ENCODE measurements around the gene IL17C.

The IL17C gene

GRCh38 chr16:88649924-88650748, 11.8 kb downstream of the IL17C start:
- Histone ChIP-seq H3K4me1 (peaks cover 6% of the 10 kb centered on the region), H3K9me3 (no peaks in the 10 kb centered on the region), H3K4me3 (peak overlapping the region; percentile 86), H3K27me3 (ENCODE audit: low read depth) (no peaks in the 10 kb centered on the region), H3K36me3 (replicated peaks) (peaks cover 22% of the 10 kb centered on the region)
- in situ Hi-C loops (cut with MboI; ENCODE audit: low sequenced_read_pairs), result no loop called here
- DNase-seq (ENCODE audit: low spot score in 2 of 2), result peak in 1 of 2 experiments; percentile 66

- peaks cover 26% of the 10 kb centered on the region for H3K36me3 ChIP-seq (replicated peaks)
- in situ Hi-C loops (cut with MboI; ENCODE audit: low sequenced_read_pairs), result no loop called here
Measured at GRCh38 chr16:88650749-88651275, 12.4 kb downstream of the IL17C start, which contains the start of gene CYBA. Gene CYBA, minus strand, starts transcription at chr16:88651053. Its CDS starts 40 bp downstream, at chr16:88651013.

DNA sequence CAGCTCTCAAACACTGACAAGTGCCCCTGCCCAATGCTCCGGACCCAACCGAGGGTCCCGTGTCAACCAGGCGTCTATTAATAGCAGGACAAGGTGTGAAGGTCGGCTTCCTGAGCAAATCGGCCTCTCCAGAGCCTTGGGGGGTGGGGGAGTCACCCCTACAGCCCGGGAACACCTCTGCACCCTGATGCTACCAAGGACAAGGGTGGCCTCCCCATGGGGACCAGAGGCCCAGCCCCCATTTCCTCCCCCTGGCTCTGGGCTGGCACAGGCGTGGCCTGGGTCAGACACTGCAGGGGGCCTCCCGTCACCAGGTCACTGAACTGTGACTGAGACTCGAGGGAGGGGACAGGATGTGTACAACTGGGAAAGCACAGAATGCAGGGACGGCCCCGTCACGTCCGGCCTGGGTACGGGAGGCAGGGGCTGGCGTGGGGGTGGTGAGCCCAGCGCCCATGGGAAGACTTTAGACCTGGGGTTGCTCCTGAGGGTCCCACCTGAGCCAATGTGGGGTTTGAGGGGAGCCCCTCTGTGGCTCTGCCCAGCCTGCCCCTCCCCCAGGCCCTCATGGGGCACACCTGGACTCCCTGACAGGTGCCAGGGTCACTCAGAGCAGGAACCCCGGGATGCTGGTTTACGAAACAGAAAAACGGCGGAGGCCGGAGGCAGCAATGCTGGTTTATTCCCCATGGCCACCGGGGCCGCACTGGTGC, 13.1 kb downstream of the IL17C start:
- in situ Hi-C loops (cut with MboI; ENCODE audit: low sequenced_read_pairs), result no loop called here
- Histone ChIP-seq H3K9me3 (no peaks in the 10 kb centered on the region), H3K27me3 (ENCODE audit: low read depth) (no peaks in the 10 kb centered on the region), H3K4me3 (peak overlapping the region; percentile 86), H3K36me3 (replicated peaks) (peaks cover 26% of the 10 kb centered on the region), H3K4me1 (peaks cover 6% of the 10 kb centered on the region)
- no peak for DNase-seq (ENCODE audit: low spot score in 2 of 2)

More at GRCh38 chr16:88650749-88651275, 12.4 kb downstream of the IL17C start, which contains the start of gene CYBA:
- Histone ChIP-seq H3K4me1 (peaks cover 6% of the 10 kb centered on the region), H3K9me3 (no peaks in the 10 kb centered on the region), H3K4me3 (peak within 1 kb of the TSS; percentile 86), H3K27me3 (ENCODE audit: low read depth) (no peaks in the 10 kb centered on the region)
- peak; percentile 67 to 87 for DNase-seq (ENCODE audit: low spot score in 2 of 2)

DNA sequence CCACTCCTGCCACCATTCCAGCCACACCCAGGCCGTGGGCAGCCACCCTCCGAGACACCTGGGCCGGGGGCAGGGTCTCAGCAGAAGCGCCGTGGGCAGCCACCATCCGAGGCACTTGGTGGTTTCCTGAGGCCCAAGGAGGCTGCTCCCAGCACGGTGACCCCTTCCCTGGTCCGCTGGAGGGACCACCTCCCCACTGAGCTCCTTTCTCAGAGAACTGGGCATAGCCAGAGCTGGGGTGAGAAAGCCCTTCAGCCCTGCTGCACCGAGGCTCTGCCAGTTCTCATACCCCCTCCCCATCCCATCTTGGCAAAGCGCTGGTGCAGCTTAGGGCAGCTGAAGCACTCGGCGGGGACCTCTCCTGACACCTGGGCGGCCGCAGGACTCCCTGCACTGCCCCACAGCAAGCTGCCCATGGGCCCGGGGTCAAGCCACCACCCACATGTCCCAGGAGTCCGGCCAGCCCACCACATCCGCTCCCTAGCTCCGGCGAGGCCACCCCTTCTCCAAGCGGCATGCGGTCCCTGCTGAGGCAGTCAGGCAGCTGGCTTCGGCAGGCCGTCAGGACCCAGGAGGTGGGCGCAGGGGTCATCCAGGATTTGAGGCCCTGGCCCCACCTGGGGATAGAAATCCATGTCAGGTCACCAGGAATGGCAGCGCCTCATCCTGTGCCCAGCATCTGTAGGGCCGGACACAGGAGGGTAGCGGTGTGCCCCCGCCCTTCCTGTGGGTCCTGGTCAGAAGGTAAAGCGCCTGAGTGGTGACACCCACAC, 13.8 kb downstream of the IL17C start:
- H3K4me3 ChIP-seq, result no peak overlapping the region
- H3K4me1 ChIP-seq, result peaks cover 6% of the 10 kb centered on the region
- no peaks in the 10 kb centered on the region for H3K9me3 ChIP-seq
- peaks cover 26% of the 10 kb centered on the region for H3K36me3 ChIP-seq (replicated peaks)
- in situ Hi-C loops (cut with MboI; ENCODE audit: low sequenced_read_pairs), result no loop called here
- no peaks in the 10 kb centered on the region for H3K27me3 ChIP-seq (ENCODE audit: low read depth)
- no peak for DNase-seq (ENCODE audit: low spot score in 2 of 2)

- H3K36me3 ChIP-seq (replicated peaks), result peaks cover 26% of the 10 kb centered on the region
Measured at GRCh38 chr16:88652762-88653063, 14.3 kb downstream of the IL17C start.

GRCh38 chr16:88653101-88653500, 14.7 kb downstream of the IL17C start:
- H3K27me3 ChIP-seq (ENCODE audit: low read depth), result no peaks in the 10 kb centered on the region
- in situ Hi-C loops (cut with MboI; ENCODE audit: low sequenced_read_pairs), result no loop called here
- peaks cover 29% of the 10 kb centered on the region for H3K36me3 ChIP-seq (replicated peaks)
- H3K4me1 ChIP-seq, result peaks cover 6% of the 10 kb centered on the region
- H3K9me3 ChIP-seq, result no peaks in the 10 kb centered on the region
- DNase-seq (ENCODE audit: low spot score in 2 of 2), result no peak
- H3K4me3 ChIP-seq, result no peak overlapping the region

More at GRCh38 chr16:88652762-88653063, 14.3 kb downstream of the IL17C start:
- in situ Hi-C loops (cut with MboI; ENCODE audit: low sequenced_read_pairs), result no loop called here
- Histone ChIP-seq H3K4me3 (no peak overlapping the region), H3K4me1 (peaks cover 6% of the 10 kb centered on the region), H3K9me3 (no peaks in the 10 kb centered on the region), H3K27me3 (ENCODE audit: low read depth) (no peaks in the 10 kb centered on the region)
- no peak for DNase-seq (ENCODE audit: low spot score in 2 of 2)

- Histone ChIP-seq H3K27me3 (ENCODE audit: low read depth) (no peaks in the 10 kb centered on the region), H3K36me3 (replicated peaks) (peaks cover 31% of the 10 kb centered on the region), H3K4me1 (peaks cover 6% of the 10 kb centered on the region), H3K4me3 (no peak overlapping the region), H3K9me3 (no peaks in the 10 kb centered on the region)
- DNase-seq (ENCODE audit: low spot score in 2 of 2), result no peak
- in situ Hi-C loops (cut with MboI; ENCODE audit: low sequenced_read_pairs), result no loop called here
Measured at GRCh38 chr16:88653596-88654362, 15.4 kb downstream of the IL17C start.

DNA sequence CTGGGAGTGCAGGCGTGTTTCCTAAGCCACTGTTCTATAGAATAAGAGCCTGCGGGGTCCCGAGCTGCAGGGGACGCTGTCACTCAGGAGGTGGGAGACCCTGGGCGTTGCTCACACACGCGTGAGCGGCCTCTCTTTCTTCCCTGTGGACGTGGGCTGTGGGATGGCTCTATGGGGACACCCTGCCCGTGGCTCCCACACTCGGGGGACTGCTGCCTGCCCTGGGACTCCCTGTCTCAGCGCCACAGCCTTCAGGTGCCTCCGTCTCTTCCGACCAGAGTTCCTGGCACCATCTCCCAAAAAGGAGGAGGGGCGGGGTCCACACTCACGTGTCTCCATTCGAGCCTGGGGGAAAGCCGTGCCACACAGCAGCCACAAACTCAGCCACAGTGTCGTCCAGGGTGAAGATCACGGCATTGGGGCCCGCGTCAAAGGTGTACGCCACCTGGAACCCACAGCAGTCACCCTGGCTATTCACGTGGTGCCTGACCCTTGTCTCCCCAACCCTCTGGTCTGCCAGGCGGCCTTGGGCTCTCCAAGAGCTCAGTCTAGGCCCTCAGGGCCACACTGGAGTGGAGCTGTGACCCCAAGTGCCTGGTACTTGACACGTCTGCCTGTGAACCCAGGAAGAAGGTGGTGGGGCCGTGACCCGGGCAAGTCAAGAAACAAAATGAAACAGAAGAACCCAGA, 16.1 kb downstream of the IL17C start:
- no peak overlapping the region for H3K4me3 ChIP-seq
- peaks cover 6% of the 10 kb centered on the region for H3K4me1 ChIP-seq
- peaks cover 28% of the 10 kb centered on the region for H3K36me3 ChIP-seq (replicated peaks)
- no peaks in the 10 kb centered on the region for H3K27me3 ChIP-seq (ENCODE audit: low read depth)
- in situ Hi-C loops (cut with MboI; ENCODE audit: low sequenced_read_pairs), result no loop called here
- DNase-seq (ENCODE audit: low spot score in 2 of 2), result no peak
- no peaks in the 10 kb centered on the region for H3K9me3 ChIP-seq

DNA sequence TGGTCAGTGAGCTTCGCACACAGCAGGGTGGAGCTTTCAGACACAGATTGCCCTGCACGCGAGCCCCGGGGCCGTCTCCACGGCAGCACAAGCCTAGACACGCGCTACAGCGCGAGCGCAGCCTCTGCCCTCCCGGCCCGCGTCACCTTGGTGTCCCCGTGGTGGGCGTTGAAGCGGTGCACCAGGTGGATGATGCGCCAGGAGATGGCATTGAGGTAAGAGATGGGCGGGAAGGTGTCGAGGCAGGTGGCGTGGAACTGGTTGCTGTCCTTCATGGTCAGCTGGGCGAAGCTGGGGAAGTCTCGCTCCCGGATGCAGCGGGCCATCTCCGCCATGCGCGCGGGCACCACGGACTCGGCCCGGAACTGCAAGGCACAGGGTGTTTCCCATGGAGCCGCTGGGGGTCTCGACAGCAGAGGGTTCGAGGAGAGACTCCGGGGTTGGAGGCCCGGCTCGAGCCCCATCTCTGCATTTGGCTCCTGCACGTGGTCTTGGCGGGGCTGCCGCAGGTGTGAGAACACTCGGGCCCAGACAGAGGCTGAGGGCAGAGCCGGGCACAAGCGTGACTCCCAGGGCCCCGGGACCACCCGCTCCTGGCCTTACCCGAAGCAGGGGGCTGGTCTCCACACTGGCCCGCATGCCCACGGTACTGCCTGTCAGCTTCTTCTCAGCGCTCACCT, 16.8 kb downstream of the IL17C start:
- Histone ChIP-seq H3K9me3 (no peaks in the 10 kb centered on the region), H3K27me3 (ENCODE audit: low read depth) (no peaks in the 10 kb centered on the region), H3K36me3 (replicated peaks) (peaks cover 26% of the 10 kb centered on the region), H3K4me3 (no peak overlapping the region), H3K4me1 (peaks cover 6% of the 10 kb centered on the region)
- DNase-seq (ENCODE audit: low spot score in 2 of 2), result no peak
- in situ Hi-C loops (cut with MboI; ENCODE audit: low sequenced_read_pairs), result no loop called here

DNA sequence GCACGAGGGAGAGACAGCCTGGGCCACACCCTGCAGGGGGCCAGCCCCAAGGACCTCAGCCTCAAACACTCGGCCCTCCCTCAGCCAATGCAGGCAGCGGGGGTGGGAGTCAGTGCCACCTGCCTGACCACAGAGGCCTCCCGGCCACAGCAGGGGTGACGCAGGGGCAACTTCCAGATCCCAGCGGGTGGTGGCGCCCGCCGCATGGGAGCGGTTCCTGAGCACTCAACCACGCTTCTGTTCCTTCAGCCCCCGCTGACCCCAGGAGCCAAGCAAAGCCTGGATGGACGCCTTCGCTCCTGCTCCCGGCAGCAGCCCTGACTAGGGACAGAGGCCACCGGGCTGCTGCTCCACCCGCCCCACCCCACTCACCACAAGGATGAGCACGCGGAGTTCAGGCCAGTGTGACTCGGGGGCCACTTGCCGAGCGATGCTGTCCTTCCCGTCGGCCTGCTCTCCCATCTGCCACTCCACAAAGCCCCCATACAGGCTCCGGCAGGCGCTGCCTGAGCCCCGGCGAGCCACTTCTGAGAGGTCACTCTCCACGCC, 17.4 kb downstream of the IL17C start:
- Histone ChIP-seq H3K27me3 (ENCODE audit: low read depth) (no peaks in the 10 kb centered on the region), H3K9me3 (no peaks in the 10 kb centered on the region), H3K4me1 (peaks cover 6% of the 10 kb centered on the region), H3K36me3 (replicated peaks) (peaks cover 26% of the 10 kb centered on the region), H3K4me3 (no peak overlapping the region)
- no peak for DNase-seq (ENCODE audit: low spot score in 2 of 2)
- in situ Hi-C loops (cut with MboI; ENCODE audit: low sequenced_read_pairs), result no loop called here

- Histone ChIP-seq H3K36me3 (replicated peaks) (peaks cover 26% of the 10 kb centered on the region), H3K4me1 (peaks cover 7% of the 10 kb centered on the region), H3K9me3 (no peaks in the 10 kb centered on the region), H3K4me3 (no peak overlapping the region), H3K27me3 (ENCODE audit: low read depth) (no peaks in the 10 kb centered on the region)
- in situ Hi-C loops (cut with MboI; ENCODE audit: low sequenced_read_pairs), result no loop called here
- no peak for DNase-seq (ENCODE audit: low spot score in 2 of 2)
Measured at GRCh38 chr16:88656291-88656980, 18.1 kb downstream of the IL17C start.
